ENCODE data around the gene CDH26.

CDH26 gene

DNA sequence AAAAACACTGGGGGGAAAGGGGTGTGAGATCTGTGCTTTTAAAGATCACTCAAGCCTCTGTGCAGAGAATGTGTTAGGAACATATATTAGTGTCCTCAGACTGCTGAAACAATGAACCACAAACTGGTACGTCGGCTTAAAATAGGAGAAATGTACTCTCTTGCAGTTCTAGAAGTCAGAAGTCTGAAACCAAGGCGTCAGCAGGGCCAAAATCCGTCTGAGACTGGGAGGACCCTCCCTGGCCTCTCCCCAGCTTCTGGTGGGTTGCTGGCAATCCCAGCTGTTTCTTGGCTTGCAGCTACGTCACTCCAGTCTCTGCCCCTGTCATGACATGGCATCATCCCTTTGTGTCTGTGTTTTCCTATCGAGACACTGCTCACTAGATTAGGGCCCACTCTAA is 3.9 kb downstream of the CDH26 start:
- Histone ChIP-seq H3K9me3 (ENCODE audit: insufficient read depth, low read length, severe bottlenecking) (no peaks in the 10 kb centered on the region), H3K4me2 (ENCODE audit: insufficient read depth, low read length) (no peak overlapping the region), H3K79me2 (ENCODE audit: insufficient read depth, low read length) (no peaks in the 10 kb centered on the region), H4K20me1 (ENCODE audit: insufficient read depth, low read length) (no peaks in the 10 kb centered on the region), H3K27ac (ENCODE audit: low read length) (no peak overlapping the region), H2AFZ (ENCODE audit: low read depth, low read length) (no peak overlapping the region), H3K36me3 (ENCODE audit: insufficient read depth, low read length) (no peaks in the 10 kb centered on the region), H3K4me1 (ENCODE audit: insufficient read depth, low read length) (no peaks in the 10 kb centered on the region), H3K9ac (ENCODE audit: low read depth, low read length) (no peak overlapping the region), H3K27me3 (ENCODE audit: insufficient read depth, low read length, poor library complexity) (no peaks in the 10 kb centered on the region), H3K4me3 (ENCODE audit: low read depth in 1 of 2, low read length in 2 of 2) (no peak overlapping the region)
- TF ChIP-seq, protein P1, sequence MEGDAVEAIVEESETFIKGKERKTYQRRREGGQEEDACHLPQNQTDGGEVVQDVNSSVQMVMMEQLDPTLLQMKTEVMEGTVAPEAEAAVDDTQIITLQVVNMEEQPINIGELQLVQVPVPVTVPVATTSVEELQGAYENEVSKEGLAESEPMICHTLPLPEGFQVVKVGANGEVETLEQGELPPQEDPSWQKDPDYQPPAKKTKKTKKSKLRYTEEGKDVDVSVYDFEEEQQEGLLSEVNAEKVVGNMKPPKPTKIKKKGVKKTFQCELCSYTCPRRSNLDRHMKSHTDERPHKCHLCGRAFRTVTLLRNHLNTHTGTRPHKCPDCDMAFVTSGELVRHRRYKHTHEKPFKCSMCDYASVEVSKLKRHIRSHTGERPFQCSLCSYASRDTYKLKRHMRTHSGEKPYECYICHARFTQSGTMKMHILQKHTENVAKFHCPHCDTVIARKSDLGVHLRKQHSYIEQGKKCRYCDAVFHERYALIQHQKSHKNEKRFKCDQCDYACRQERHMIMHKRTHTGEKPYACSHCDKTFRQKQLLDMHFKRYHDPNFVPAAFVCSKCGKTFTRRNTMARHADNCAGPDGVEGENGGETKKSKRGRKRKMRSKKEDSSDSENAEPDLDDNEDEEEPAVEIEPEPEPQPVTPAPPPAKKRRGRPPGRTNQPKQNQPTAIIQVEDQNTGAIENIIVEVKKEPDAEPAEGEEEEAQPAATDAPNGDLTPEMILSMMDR (IDR thresholded peaks at IDR 0.05; ENCODE audit: borderline replicate concordance, extremely low read depth, low read length, poor library complexity, severe bottlenecking), result no peak
- no peak for TF ChIP-seq EZH2 (IDR thresholded peaks at IDR 0.05; ENCODE audit: borderline replicate concordance, low read depth, low read length, severe bottlenecking)
- no peak for DNase-seq
- ATAC-seq (ENCODE audit: insufficient read depth, low read depth), result no peak

DNA sequence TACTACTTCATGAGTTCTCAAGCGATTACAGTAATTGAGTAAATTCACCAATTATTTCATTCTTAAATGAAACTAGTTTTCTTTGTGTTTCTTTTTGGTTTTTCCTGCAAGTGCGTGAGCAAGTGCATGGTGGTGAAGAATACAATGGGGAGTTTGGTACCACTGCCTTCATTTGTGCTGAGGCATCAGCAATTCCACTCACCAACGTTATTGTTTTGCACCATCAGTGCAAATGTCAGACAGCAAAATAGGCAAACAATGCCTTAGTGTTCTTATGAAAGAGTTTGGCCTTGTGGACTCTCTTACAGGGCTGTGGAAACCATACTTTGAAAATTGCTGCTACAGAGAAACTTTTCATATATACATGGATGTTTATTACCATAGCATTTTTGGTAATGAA is 8.2 kb downstream of the CDH26 start:
- Histone ChIP-seq H3K4me2 (ENCODE audit: insufficient read depth, low read length) (no peak overlapping the region), H3K27me3 (ENCODE audit: insufficient read depth, low read length, poor library complexity) (no peaks in the 10 kb centered on the region), H3K27ac (ENCODE audit: low read length) (no peak overlapping the region), H3K36me3 (ENCODE audit: insufficient read depth, low read length) (no peaks in the 10 kb centered on the region), H4K20me1 (ENCODE audit: insufficient read depth, low read length) (no peaks in the 10 kb centered on the region), H3K4me3 (ENCODE audit: low read depth in 1 of 2, low read length in 2 of 2) (no peak overlapping the region), H3K9ac (ENCODE audit: low read depth, low read length) (no peak overlapping the region), H3K79me2 (ENCODE audit: insufficient read depth, low read length) (no peaks in the 10 kb centered on the region), H3K9me3 (ENCODE audit: insufficient read depth, low read length, severe bottlenecking) (no peaks in the 10 kb centered on the region), H2AFZ (ENCODE audit: low read depth, low read length) (no peak overlapping the region), H3K4me1 (ENCODE audit: insufficient read depth, low read length) (no peaks in the 10 kb centered on the region)
- ATAC-seq (ENCODE audit: insufficient read depth, low read depth) (no peak), DNase-seq (no peak)
- TF ChIP-seq, protein P1 (IDR thresholded peaks at IDR 0.05; ENCODE audit: borderline replicate concordance, extremely low read depth, low read length, poor library complexity, severe bottlenecking), result no peak

DNA sequence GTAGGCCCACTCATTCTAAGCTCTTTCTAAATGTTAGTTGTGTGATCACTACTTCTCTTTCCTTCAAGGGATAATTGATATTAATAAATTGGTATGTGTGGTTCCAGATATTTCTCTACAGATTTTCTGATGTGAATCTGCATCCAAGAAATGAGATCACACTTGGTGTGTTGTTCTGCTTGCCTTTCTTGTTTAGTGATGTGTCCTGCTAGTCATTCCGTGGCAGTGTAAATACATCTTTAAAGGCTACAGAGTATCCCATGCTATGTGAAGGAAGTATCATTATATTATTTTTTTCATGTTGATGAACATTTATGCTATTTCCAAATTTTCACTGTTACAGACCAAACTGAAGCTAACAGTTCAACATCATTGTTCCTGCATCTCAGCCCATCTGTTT is 13.2 kb downstream of the CDH26 start:
- no peak overlapping the region for H2AFZ ChIP-seq (ENCODE audit: low read depth, low read length)
- H3K27ac ChIP-seq (ENCODE audit: low read length), result no peak overlapping the region
- H3K4me1 ChIP-seq (ENCODE audit: insufficient read depth, low read length), result no peaks in the 10 kb centered on the region
- H3K27me3 ChIP-seq (ENCODE audit: insufficient read depth, low read length, poor library complexity), result no peaks in the 10 kb centered on the region
- H3K36me3 ChIP-seq (ENCODE audit: insufficient read depth, low read length), result no peaks in the 10 kb centered on the region
- H3K4me3 ChIP-seq (ENCODE audit: low read depth in 1 of 2, low read length in 2 of 2), result no peak overlapping the region
- DNase-seq (no peak), ATAC-seq (ENCODE audit: insufficient read depth, low read depth) (no peak)
- no peak overlapping the region for H3K4me2 ChIP-seq (ENCODE audit: insufficient read depth, low read length)
- no peak for TF ChIP-seq EZH2 (IDR thresholded peaks at IDR 0.05; ENCODE audit: borderline replicate concordance, low read depth, low read length, severe bottlenecking)
- no peaks in the 10 kb centered on the region for H4K20me1 ChIP-seq (ENCODE audit: insufficient read depth, low read length)
- no peak overlapping the region for H3K9ac ChIP-seq (ENCODE audit: low read depth, low read length)
- H3K79me2 ChIP-seq (ENCODE audit: insufficient read depth, low read length), result no peaks in the 10 kb centered on the region
- H3K9me3 ChIP-seq (ENCODE audit: insufficient read depth, low read length, severe bottlenecking), result no peaks in the 10 kb centered on the region

DNA sequence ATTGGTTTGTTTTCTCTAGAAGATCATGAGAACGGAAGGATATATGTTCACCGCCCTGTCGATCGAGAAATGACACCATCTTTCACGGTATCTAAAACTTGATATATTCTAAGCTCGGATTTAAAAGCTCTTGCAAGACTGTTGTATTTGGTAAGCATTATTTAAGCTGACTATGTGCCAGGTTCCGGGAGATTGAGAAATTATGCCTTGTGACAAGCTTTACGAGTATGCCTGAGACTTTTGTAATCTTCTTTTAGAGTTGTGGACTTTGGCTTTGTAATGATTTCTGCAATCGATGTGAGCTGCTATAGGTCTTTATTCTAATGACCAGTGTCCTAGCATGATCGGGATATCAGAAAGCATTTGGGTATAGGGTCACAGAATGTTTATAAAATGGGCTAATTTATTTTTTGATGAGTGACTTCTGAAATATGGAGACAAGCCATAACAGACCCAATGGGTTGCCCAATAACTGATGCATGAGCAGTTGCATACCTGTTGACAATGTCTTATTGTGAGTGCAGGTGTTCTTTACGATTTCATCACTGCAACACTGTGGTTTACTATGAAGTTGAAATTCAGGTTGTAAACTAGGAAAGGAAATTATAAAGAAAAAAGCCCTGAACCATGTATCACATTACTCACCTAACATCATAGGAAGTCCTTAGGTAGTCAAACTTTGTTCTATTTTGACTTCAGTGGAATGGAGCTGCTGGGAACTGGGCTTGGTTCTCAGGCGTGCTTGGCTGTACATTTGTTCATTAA is 14.0 kb downstream of the CDH26 start:
- Histone ChIP-seq H3K9ac (ENCODE audit: low read depth, low read length) (no peak overlapping the region), H3K4me2 (ENCODE audit: insufficient read depth, low read length) (no peak overlapping the region), H3K9me3 (ENCODE audit: insufficient read depth, low read length, severe bottlenecking) (no peaks in the 10 kb centered on the region), H3K27ac (ENCODE audit: low read length) (no peak overlapping the region), H2AFZ (ENCODE audit: low read depth, low read length) (no peak overlapping the region), H3K4me1 (ENCODE audit: insufficient read depth, low read length) (no peaks in the 10 kb centered on the region), H3K36me3 (ENCODE audit: insufficient read depth, low read length) (no peaks in the 10 kb centered on the region), H4K20me1 (ENCODE audit: insufficient read depth, low read length) (no peaks in the 10 kb centered on the region), H3K79me2 (ENCODE audit: insufficient read depth, low read length) (no peaks in the 10 kb centered on the region), H3K4me3 (ENCODE audit: low read depth in 1 of 2, low read length in 2 of 2) (no peak overlapping the region), H3K27me3 (ENCODE audit: insufficient read depth, low read length, poor library complexity) (no peaks in the 10 kb centered on the region)
- ATAC-seq (ENCODE audit: insufficient read depth, low read depth), result no peak
- DNase-seq, result no peak
- TF ChIP-seq, protein P1 (IDR thresholded peaks at IDR 0.05; ENCODE audit: borderline replicate concordance, extremely low read depth, low read length, poor library complexity, severe bottlenecking), result no peak
- TF ChIP-seq EZH2 (IDR thresholded peaks at IDR 0.05; ENCODE audit: borderline replicate concordance, low read depth, low read length, severe bottlenecking), result no peak

Measured in DND-41 (cell line).